H1 (cell line): Measurements from ENCODE around the gene B3GALT6. TPM values are rescaled to one million over a fixed set of nuclear protein-coding genes. Genes with fewer than 3 reads are reported as not detected.

ENCODE experiments used
- CTCF ChIA-PET: fragments of 300-600 bp; sonication (Branson Sonifier 250); formaldehyde crosslinking; loops from one replicate; lab custom pipeline; 2021; ENCODE audit not compliant: partially characterized antibody; lab: Charles Lee
- POLR2A ChIA-PET: fragments of 300-600 bp; sonication (Branson Sonifier 250); formaldehyde crosslinking; loops from one replicate; lab custom pipeline; 2021; ENCODE audit warnings: inconsistent platforms; ENCODE audit not compliant: partially characterized antibody; lab: Charles Lee
- DNase-seq, 2 experiments: peaks; one replicate each; pipeline versions ENCODE4 v3.0.0 to v3.0.0-alpha.2; 2010 to 2022; ENCODE audit warnings: low spot score in 2 of 2, low read depth in 1 of 2, mixed read lengths in 1 of 2
- FAIRE-seq: peaks from 2 replicates; lab custom pipeline; 2011; peaks lifted over from hg19 to GRCh38; lab: Jason Lieb, UNC
- H2AFZ ChIP-seq: 2 replicates; pipeline ENCODE4 v1.8.1; 2012; ENCODE audit warnings: low read length, inconsistent platforms
- H2AK5ac ChIP-seq: 2 replicates; pipeline ENCODE4 v1.6.1; 2013; ENCODE audit warnings: low read depth, low read length
- H2BK120ac ChIP-seq: replicated peaks from 2 replicates; pipeline ENCODE3; 2013; ENCODE audit warnings: low read depth, low read length, inconsistent platforms
- H2BK12ac ChIP-seq: 2 replicates; pipeline ENCODE4 v1.6.1; 2013; ENCODE audit warnings: low read depth, low read length
- H2BK15ac ChIP-seq: 2 replicates; pipeline ENCODE4 v1.6.1; 2013; ENCODE audit warnings: low read length
- H2BK20ac ChIP-seq: 2 replicates; pipeline ENCODE4 v1.6.1; 2013; ENCODE audit warnings: low read length
- H2BK5ac ChIP-seq: 2 replicates; pipeline ENCODE4 v1.6.1; 2013; ENCODE audit warnings: low read depth, low read length
- H3K14ac ChIP-seq: 2 replicates; pipeline ENCODE4 v1.6.1; 2013; ENCODE audit warnings: inconsistent platforms; ENCODE audit not compliant: insufficient read length
- H3K18ac ChIP-seq: 2 replicates; pipeline ENCODE4 v1.6.1; 2013; ENCODE audit warnings: low read length; ENCODE audit errors: extremely low read depth
- H3K23ac ChIP-seq: 2 replicates; pipeline ENCODE4 v1.6.1; 2013; ENCODE audit warnings: inconsistent platforms; ENCODE audit not compliant: insufficient read length
- H3K23me2 ChIP-seq: 2 replicates; pipeline ENCODE4 v1.6.1; 2013; ENCODE audit warnings: low read depth, low read length
- H3K27ac ChIP-seq: 2 replicates; pipeline ENCODE4 v1.6.1; 2011; ENCODE audit warnings: low read depth, low read length, inconsistent platforms
- H3K27me3 ChIP-seq, 4 experiments: replicated peaks in 1 of 4; 1 replicate in 1 of 4; 2 replicates in 3 of 4; pipeline versions ENCODE4 v1.6.1 to v1.8.1; 2011 to 2013; ENCODE audit warnings: low read length in 3 of 4, mild to moderate bottlenecking in 3 of 4, inconsistent platforms in 2 of 4, mixed read lengths in 2 of 4, moderate library complexity in 1 of 4; ENCODE audit not compliant: control insufficient read depth in 3 of 4, insufficient read depth in 3 of 4; ENCODE audit errors: extremely low read depth in 1 of 4
- H3K36me3 ChIP-seq, 4 experiments: 2 replicates each; pipeline versions ENCODE4 v1.6.1 to v1.8.1; 2011 to 2013; ENCODE audit warnings: mild to moderate bottlenecking in 4 of 4, low read length in 3 of 4, moderate library complexity in 2 of 4, control low read depth in 1 of 4, inconsistent platforms in 1 of 4; ENCODE audit not compliant: insufficient read depth in 4 of 4, control insufficient read depth in 2 of 4
- H3K4ac ChIP-seq: replicated peaks from 2 replicates; pipeline ENCODE3; 2013; ENCODE audit warnings: low read length, low read depth, mixed read lengths, inconsistent platforms; ENCODE audit not compliant: insufficient read length
- H3K4me1 ChIP-seq, 4 experiments: replicated peaks in 1 of 4; 1 replicate in 1 of 4; 2 replicates in 3 of 4; pipeline versions ENCODE4 v1.6.1 to v1.8.1; 2011 to 2013; ENCODE audit warnings: low read length in 3 of 4, inconsistent platforms in 2 of 4, mixed read lengths in 1 of 4; ENCODE audit not compliant: insufficient read depth in 4 of 4, control insufficient read depth in 3 of 4
- H3K4me2 ChIP-seq, 2 experiments: 2 replicates each; pipeline versions ENCODE4 v1.6.1 to v1.8.1; 2011 to 2013; ENCODE audit warnings: low read depth in 2 of 2, low read length in 2 of 2, control low read depth in 1 of 2, inconsistent platforms in 1 of 2, mild to moderate bottlenecking in 1 of 2; ENCODE audit not compliant: insufficient read depth in 1 of 2
- H3K4me3 ChIP-seq, 4 experiments: fragments of 200-600, 300-600 bp in 1 of 4; sonication (generic), shearing (Covaris generic), sonication (Bioruptor Twin) in 1 of 4; 2 replicates each; pipeline versions ENCODE4 v1.5.1 to v1.8.1; 2011 to 2016; ENCODE audit warnings: low read length in 4 of 4, low read depth in 3 of 4, control low read depth in 2 of 4, inconsistent platforms in 2 of 4, mild to moderate bottlenecking in 2 of 4, mixed read lengths in 1 of 4, moderate library complexity in 1 of 4; ENCODE audit not compliant: insufficient read depth in 2 of 4; ENCODE audit errors: extremely low read depth in 1 of 4
- H3K56ac ChIP-seq: replicated peaks from 2 replicates; pipeline ENCODE3; 2013; ENCODE audit warnings: low read depth, mild to moderate bottlenecking, mixed read lengths, low read length, inconsistent platforms; ENCODE audit not compliant: insufficient read length
- H3K79me1 ChIP-seq: 2 replicates; pipeline ENCODE4 v1.6.1; 2013; ENCODE audit warnings: low read depth, low read length, control low read depth
- H3K79me2 ChIP-seq, 2 experiments: 2 replicates each; pipeline versions ENCODE4 v1.6.1 to v1.8.1; 2012 to 2013; ENCODE audit warnings: low read length in 2 of 2, mild to moderate bottlenecking in 2 of 2, inconsistent platforms in 1 of 2; ENCODE audit not compliant: insufficient read depth in 2 of 2, control insufficient read depth in 1 of 2
- H3K9ac ChIP-seq, 4 experiments: replicated peaks in 1 of 4; 1 replicate in 1 of 4; 2 replicates in 3 of 4; pipeline versions ENCODE4 v1.6.1 to v1.8.1; 2011 to 2013; ENCODE audit warnings: low read depth in 3 of 4, low read length in 3 of 4, control low read depth in 2 of 4, mild to moderate bottlenecking in 2 of 4, moderate library complexity in 2 of 4, inconsistent platforms in 1 of 4; ENCODE audit errors: extremely low read depth in 1 of 4
- H3K9me3 ChIP-seq, 2 experiments: 2 replicates each; pipeline versions ENCODE4 v1.6.1 to v1.8.1; 2012 to 2013; ENCODE audit warnings: mild to moderate bottlenecking in 2 of 2, moderate library complexity in 2 of 2, control low read depth in 1 of 2, inconsistent platforms in 1 of 2, low read depth in 1 of 2, low read length in 1 of 2, mixed read lengths in 1 of 2; ENCODE audit not compliant: insufficient read depth in 2 of 2
- H4K20me1 ChIP-seq, 2 experiments: replicated peaks in 1 of 2; 2 replicates each; pipeline versions ENCODE3 to v1.8.1; 2011 to 2013; ENCODE audit warnings: inconsistent platforms in 2 of 2, low read length in 2 of 2, mild to moderate bottlenecking in 1 of 2; ENCODE audit not compliant: insufficient read depth in 2 of 2, control insufficient read depth in 1 of 2
- H4K5ac ChIP-seq: 2 replicates; pipeline ENCODE4 v1.6.1; 2013; ENCODE audit warnings: low read length, low read depth, mixed read lengths, inconsistent platforms; ENCODE audit not compliant: insufficient read length
- H4K8ac ChIP-seq: 2 replicates; pipeline ENCODE4 v1.8.0; 2013; ENCODE audit warnings: mild to moderate bottlenecking, moderate library complexity, low read length, inconsistent platforms; ENCODE audit not compliant: insufficient read depth; ENCODE audit errors: extremely low read depth
- H4K91ac ChIP-seq: replicated peaks from 2 replicates; pipeline ENCODE3; 2013; ENCODE audit warnings: low read length, mixed read lengths, inconsistent platforms; ENCODE audit not compliant: insufficient read length
- CEBPB ChIP-seq: IDR thresholded peaks from 2 replicates; pipeline ENCODE4 v1.6.1; 2012; ENCODE audit warnings: low read depth, low read length
- EZH2 ChIP-seq: fragments of 200-600 bp; sonication (generic); IDR thresholded peaks from 2 replicates; pipeline ENCODE4 v1.7.1; 2012; ENCODE audit warnings: low read depth, mild to moderate bottlenecking, moderate library complexity, low read length, inconsistent platforms; ENCODE audit not compliant: severe bottlenecking
- WGBS, 2 experiments: shearing (Covaris generic) in 1 of 2; methylation state at CpG; one replicate each; pipeline versions ENCODE4 v1.1.6 to v1.1.7; 2013 to 2015; ENCODE audit warnings: low lambda C conversion rate in 2 of 2, mixed read lengths in 2 of 2, inconsistent platforms in 1 of 2, low coverage in 1 of 2, missing lambda C conversion rate in 1 of 2; ENCODE audit not compliant: insufficient replicate concordance in 2 of 2, insufficient coverage in 1 of 2, insufficient read length in 1 of 2; ENCODE audit errors: extremely low coverage in 1 of 2, missing lambda C conversion rate in 1 of 2; 5-methylcytosine and 5-hydroxymethylcytosine counted together
- polyA plus RNA-seq, 7 experiments: library from polyadenylated mRNA; depleted of rRNA in 3 of 7; stranded (reverse) in 5 of 7; unstranded in 2 of 7; fragments of >200 nt in 5 of 7; fragments of 200-250 nt in 2 of 7; gene quantifications; 1 replicate in 5 of 7; 2 replicates in 1 of 7; 4 replicates in 1 of 7; pipeline versions ENCODE4 v1.2.1 to v1.2.3, GENCODE V29; 2011 to 2013; ENCODE audit warnings: missing spikeins in 2 of 7, mixed read lengths in 2 of 7
- total RNA-seq: library from RNA; stranded (reverse); fragmentation: NEBNext Ultra II Directional; extraction: Animal tissue kit (Norgen Biotek cat#: 25700); gene quantifications from 2 replicates; pipeline ENCODE4 v1.2.1, GENCODE V29; 2021
- TF ChIP-seq, protein P1 (sequence below): IDR thresholded peaks from 2 replicates; pipeline ENCODE4 v1.6.1; 2012; ENCODE audit warnings: inconsistent platforms

The B3GALT6 gene
- total and polyA plus RNA-seq, 2 of the 8 experiments (the other 6 are each of a cell fraction or from before 2014, with no cell fraction given) = 18.4 to 20.4 TPM

DNA sequence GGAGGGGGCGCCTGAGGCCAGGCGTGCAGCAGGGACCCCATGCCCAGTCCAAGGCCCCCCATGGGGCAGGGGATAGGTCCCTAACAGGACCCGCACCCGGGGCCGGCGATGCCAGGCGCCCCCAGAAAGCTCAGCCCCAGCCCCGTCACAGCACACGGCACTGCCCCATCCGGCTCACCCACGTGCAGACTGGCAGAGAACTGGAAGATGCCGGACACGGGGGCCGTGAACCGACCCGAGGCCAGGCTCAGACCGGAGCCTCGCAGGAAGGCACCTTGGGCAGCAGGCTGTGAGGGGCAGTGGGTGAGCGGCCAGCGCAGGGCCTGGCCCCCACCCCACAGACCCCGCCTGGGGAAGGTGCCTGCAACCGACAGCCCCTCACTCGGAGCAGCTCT, 11.2 kb downstream of the B3GALT6 start:
- POLR2A ChIA-PET = interaction anchor here (0.7 to 0.8 kb wide), 2 partner anchors 9 to 212 kb away, joined by 3 read pairs; no protein-coding TSS in a partner anchor

More for the DNA sequence above, 11.2 kb downstream of the B3GALT6 start:
- Histone ChIP-seq H3K14ac (no peak overlapping the region), H3K79me1 (no peaks in the 10 kb centered on the region), H3K27me3 (peaks cover 2 to 19% (median 11%) of the 10 kb centered on the region in 4 experiments; a peak in 6 of 7 replicates), H3K4me2 (no peak overlapping the region), H3K23ac (no peak overlapping the region), H3K18ac (no peak overlapping the region), H3K4ac (no peak overlapping the region), H2BK12ac (no peak overlapping the region), H3K4me1 (peaks cover 0 to 10% (median 1%) of the 10 kb centered on the region in 4 experiments; a peak in 5 of 7 replicates), H3K23me2 (no peaks in the 10 kb centered on the region; the same call in 1 of the 2 replicates), H3K27ac (no peak overlapping the region), H2BK120ac (no peak overlapping the region), H3K36me3 (no peaks in the 10 kb centered on the region), H4K91ac (no peak overlapping the region), H2BK20ac (no peak overlapping the region), H3K4me3 (no peak overlapping the region), H4K8ac (no peak overlapping the region), H2AFZ (no peak overlapping the region), H3K9me3 (no peaks in the 10 kb centered on the region), H2AK5ac (no peak overlapping the region), H2BK5ac (no peak overlapping the region), H3K79me2 (no peaks in the 10 kb centered on the region; a peak in 1 of 4 replicates), H3K56ac (no peak overlapping the region), H4K5ac (no peak overlapping the region), H4K20me1 (peaks cover 4 to 9% of the 10 kb centered on the region in 2 experiments), H3K9ac (no peak overlapping the region), H2BK15ac (no peak overlapping the region)
- FAIRE-seq (no peak), DNase-seq (no peak)
- 97% methylated on average over 13 of the region's 23 CpGs; no CpG with 5 or more reads in 1 of the 2 experiments for WGBS, 2 experiments
- TF ChIP-seq CEBPB = no peak
- TF ChIP-seq, protein P1, sequence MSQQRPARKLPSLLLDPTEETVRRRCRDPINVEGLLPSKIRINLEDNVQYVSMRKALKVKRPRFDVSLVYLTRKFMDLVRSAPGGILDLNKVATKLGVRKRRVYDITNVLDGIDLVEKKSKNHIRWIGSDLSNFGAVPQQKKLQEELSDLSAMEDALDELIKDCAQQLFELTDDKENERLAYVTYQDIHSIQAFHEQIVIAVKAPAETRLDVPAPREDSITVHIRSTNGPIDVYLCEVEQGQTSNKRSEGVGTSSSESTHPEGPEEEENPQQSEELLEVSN = no peak
- no peak for TF ChIP-seq EZH2
- CTCF ChIA-PET = interaction anchor here (0.8 to 1.1 kb wide), 2 partner anchors 10 to 121 kb away, joined by 3 to 5 read pairs; no protein-coding TSS in a partner anchor
